GM13976 (cell line): ENCODE measurements around the gene TRABD2B.

ENCODE experiments used
- DNase-seq: peaks from one replicate; pipeline ENCODE4 v3.0.0; 2012; ENCODE audit warnings: low spot score
- in situ Hi-C: fragments of 300-500 bp; cut with MboI; formaldehyde crosslinking; loops from one replicate; pipeline ENCODE4 v1.12.0; 2022; ENCODE audit warnings: low sequenced_read_pairs, mixed read lengths, inconsistent platforms; ENCODE audit not compliant: unreplicated experiment
- TF ChIP-seq, protein P1 (sequence below): IDR thresholded peaks from 2 replicates; pipeline ENCODE4 v1.5.1; 2012; ENCODE audit warnings: borderline replicate concordance, mild to moderate bottlenecking; ENCODE audit not compliant: insufficient read depth; ENCODE audit errors: extremely low read depth, missing control alignments, control extremely low read depth

TRABD2B gene

DNA sequence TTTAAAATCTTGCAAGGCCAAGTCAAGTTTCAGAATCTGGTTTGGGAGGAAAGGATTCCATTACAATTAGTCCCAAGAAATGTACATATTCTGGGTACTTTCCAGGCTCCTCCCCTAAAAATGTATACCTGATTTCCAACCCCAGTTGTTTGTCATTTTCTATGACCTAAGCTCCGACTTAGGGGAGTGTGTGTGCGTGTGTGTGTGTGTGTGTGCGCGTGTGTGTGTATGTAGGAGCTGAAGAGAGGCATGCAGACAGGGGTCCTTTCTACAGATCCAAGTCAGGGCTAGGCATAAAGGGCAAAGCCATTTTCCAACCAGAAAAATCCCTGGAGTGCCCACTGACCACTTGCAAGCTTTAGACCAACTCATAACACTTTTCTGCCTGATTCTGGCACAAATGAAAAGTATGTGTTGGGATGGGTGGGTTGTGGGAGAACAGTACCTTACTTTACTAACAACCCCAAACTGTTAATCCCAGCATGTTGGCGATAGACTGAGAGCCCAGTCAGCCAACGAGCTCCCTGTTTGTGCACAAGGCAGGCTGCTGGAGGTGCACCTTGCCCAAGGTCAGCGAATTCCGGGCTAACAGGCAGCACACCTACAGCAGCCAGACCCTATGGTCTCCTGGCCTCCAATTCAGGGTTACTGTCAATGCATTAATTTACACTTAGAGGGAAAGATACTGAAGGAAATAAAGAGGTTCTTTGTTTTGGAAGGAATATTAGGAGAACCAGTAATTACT, 1.7 kb downstream of the TRABD2B start:
- no peak for DNase-seq
- in situ Hi-C loops = no loop called here
- TF ChIP-seq, protein P1, sequence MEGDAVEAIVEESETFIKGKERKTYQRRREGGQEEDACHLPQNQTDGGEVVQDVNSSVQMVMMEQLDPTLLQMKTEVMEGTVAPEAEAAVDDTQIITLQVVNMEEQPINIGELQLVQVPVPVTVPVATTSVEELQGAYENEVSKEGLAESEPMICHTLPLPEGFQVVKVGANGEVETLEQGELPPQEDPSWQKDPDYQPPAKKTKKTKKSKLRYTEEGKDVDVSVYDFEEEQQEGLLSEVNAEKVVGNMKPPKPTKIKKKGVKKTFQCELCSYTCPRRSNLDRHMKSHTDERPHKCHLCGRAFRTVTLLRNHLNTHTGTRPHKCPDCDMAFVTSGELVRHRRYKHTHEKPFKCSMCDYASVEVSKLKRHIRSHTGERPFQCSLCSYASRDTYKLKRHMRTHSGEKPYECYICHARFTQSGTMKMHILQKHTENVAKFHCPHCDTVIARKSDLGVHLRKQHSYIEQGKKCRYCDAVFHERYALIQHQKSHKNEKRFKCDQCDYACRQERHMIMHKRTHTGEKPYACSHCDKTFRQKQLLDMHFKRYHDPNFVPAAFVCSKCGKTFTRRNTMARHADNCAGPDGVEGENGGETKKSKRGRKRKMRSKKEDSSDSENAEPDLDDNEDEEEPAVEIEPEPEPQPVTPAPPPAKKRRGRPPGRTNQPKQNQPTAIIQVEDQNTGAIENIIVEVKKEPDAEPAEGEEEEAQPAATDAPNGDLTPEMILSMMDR = no peak

DNA sequence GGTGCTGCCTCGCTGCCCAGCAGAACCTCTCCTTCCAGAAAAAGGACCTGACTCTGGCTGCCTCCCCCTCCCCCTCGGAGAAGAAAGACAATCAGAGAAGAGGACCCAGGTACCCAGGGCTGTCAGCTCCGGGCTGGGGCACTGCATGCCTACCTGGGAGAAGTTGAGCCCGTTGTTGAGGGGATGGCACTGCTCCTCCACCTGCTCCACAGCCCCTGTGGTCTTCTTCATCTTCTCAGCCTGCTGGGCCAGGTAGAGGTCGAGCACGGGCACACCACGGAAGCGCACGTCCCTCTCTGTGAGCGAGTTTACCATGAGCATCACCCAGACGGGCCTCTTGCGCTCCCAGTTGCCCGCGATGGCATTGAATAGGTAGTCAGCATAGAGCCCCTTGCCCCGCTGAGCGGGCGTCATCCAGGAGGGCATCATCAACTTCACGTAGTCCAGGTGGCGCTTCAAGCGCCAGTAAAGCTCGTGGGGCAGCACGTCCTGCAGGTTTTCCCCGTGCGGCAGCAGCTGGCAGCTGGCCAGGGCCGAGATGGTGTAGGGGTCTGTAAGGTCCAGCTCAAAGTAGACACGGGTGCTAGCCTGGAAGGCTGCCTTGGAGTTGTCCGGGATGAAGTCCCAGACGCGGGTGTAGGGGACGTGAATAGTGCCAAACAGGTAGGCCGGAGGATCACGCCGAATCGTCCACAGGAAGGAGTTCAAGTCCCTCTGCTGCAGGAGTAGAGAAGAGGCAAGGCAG, 3.1 kb downstream of the TRABD2B start:
- in situ Hi-C loops = no loop called here
- no peak for DNase-seq
- TF ChIP-seq, protein P1 = no peak

DNA sequence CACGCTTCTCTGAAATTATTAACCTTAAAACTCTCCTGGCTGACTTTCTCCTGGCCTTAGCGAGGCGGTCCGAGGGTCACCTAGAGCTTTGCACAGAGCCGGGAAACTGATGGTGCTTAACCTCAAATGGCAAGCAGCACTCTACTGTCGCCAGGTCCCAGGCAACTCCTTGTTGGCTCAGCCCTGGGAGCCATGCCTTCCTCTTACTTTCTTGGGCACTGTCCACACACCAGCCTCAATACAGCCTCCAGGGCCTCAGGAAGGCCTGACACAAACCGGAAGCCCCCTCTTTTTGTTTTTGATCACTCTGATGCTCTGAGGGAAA, 3.8 kb downstream of the TRABD2B start:
- in situ Hi-C loops = no loop called here
- TF ChIP-seq, protein P1 = no peak
- no peak for DNase-seq

DNA sequence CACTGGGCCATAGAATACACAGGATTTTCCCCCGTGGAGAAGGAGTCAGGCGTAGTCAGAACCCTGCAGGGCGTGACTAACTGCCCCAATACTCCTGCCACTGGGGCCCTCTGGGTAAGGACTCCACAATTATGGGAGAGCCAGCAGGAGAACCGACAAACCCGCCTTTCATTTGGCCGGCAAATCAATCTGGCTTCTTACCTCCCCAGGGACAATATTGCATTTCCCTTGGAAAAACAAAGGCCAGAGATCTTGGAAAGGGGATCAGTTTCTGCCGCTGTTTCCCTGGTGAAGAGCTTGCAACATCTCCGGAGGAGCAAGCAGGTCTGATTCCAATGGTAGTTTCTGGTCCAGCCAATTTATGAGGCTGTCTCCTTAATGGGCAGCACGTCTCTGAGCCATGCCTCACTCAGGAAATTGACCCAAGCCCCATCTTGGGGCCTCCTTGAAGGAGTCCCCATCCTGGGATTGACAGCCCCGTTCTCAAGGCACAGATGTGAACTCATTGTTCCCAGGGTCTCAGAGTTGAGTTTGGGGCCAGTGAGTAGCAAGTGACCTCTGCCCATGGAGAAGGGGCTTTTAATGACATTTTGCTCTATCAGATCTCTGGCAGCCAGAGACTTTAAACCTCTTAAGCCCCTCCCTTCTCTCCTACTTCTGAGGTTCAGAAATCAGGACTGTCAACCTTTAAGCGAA, 4.3 kb downstream of the TRABD2B start:
- no peak for DNase-seq
- TF ChIP-seq, protein P1 = no peak
- in situ Hi-C loops = no loop called here

DNA sequence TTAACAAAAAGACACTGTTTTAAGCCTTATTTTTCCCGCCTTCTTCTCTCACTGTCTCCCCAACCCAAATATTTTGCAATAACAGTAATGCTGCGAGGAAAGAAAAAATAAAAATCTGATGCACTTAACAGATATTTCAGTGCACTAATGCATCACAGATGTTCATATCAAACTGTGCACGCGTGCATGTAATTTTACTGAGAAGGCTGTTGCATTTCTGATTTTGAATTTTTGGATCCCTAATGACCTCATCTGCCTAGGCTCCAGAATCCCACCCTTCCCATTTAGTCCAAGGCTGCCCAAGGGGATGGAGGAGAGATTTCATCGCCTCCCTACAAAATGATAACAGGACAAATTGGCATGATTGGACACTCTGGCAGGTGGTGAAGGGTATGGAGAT, 5.5 kb downstream of the TRABD2B start:
- TF ChIP-seq, protein P1 = no peak
- in situ Hi-C loops = no loop called here

DNA sequence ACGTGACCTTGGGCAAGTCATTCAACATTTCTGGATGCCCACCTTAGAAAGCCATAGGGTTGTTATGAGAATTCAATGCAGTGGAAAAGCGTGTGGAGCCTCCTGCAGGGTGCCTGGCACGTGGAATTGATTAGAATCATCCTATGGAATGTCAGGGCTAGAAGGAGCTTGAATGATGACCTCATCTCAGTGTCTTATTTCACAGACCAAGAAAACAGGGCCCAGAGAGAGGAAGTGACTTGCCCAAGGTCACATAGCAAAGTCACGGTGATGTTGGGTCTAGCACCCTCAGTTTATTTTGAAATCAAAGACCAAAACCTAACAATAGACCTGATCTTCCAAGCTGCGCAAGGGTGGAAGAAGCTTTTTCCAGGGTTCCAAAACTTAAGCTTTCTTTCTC, 6.0 kb downstream of the TRABD2B start:
- no peak for DNase-seq
- in situ Hi-C loops = no loop called here
- TF ChIP-seq, protein P1 = no peak

More for the DNA sequence above, 5.5 kb downstream of the TRABD2B start:
- no peak for DNase-seq
